OCI-LY3 (cell line): ENCODE measurements around the gene MFGE8.

Experiments
- EZH2phosphoT487 ChIP-seq: fragments of 200-600 bp; shearing (Covaris generic); IDR thresholded peaks from 2 replicates; pipeline ENCODE4 v1.6.1; 2018; ENCODE audit warnings: antibody characterized with exemption, mixed run types, low read depth
- TF ChIP-seq, protein P1 (sequence below): fragments of 200-600, 300-600 bp; sonication (generic); IDR thresholded peaks from 2 replicates; pipeline ENCODE4 v1.5.1; 2014; ENCODE audit warnings: antibody characterized with exemption, low read length, low read depth

DNA sequence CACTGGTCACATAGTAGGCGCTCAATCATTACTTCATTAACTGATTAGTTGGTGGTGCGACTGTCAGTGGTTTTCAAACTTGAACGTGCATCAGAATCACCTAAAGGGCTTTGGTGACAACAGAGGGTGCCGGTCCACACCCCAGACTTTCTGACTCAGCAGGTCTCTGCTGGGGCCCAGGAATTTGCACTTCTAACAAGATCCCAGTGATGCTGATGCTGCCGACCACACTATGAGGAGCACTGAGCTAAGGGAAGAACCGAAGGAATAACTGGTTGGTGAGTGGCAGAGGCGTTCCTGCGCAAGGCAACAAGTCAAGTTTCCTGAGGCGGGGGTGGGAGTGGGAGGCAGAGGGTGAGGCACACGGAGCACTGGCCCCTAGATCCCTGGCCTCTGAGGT, 36.6 kb downstream of the MFGE8 start:
- TF ChIP-seq, protein P1, sequence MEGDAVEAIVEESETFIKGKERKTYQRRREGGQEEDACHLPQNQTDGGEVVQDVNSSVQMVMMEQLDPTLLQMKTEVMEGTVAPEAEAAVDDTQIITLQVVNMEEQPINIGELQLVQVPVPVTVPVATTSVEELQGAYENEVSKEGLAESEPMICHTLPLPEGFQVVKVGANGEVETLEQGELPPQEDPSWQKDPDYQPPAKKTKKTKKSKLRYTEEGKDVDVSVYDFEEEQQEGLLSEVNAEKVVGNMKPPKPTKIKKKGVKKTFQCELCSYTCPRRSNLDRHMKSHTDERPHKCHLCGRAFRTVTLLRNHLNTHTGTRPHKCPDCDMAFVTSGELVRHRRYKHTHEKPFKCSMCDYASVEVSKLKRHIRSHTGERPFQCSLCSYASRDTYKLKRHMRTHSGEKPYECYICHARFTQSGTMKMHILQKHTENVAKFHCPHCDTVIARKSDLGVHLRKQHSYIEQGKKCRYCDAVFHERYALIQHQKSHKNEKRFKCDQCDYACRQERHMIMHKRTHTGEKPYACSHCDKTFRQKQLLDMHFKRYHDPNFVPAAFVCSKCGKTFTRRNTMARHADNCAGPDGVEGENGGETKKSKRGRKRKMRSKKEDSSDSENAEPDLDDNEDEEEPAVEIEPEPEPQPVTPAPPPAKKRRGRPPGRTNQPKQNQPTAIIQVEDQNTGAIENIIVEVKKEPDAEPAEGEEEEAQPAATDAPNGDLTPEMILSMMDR = no peak
- no peak for TF ChIP-seq EZH2phosphoT487
